GM18861 (cell line): Measurements from ENCODE around the gene RBMS3.
"Not testable (repeated sequence)": the region's sequence is repeated elsewhere in the genome, so short reads cannot be mapped to it uniquely, and the experiment has no call there.

Experiments used
- ATAC-seq: cut with Tn5 transposase; IDR thresholded peaks from one replicate; pipeline ENCODE4 v1.9.1; 2021; ENCODE audit not compliant: unreplicated experiment

RBMS3 gene

DNA sequence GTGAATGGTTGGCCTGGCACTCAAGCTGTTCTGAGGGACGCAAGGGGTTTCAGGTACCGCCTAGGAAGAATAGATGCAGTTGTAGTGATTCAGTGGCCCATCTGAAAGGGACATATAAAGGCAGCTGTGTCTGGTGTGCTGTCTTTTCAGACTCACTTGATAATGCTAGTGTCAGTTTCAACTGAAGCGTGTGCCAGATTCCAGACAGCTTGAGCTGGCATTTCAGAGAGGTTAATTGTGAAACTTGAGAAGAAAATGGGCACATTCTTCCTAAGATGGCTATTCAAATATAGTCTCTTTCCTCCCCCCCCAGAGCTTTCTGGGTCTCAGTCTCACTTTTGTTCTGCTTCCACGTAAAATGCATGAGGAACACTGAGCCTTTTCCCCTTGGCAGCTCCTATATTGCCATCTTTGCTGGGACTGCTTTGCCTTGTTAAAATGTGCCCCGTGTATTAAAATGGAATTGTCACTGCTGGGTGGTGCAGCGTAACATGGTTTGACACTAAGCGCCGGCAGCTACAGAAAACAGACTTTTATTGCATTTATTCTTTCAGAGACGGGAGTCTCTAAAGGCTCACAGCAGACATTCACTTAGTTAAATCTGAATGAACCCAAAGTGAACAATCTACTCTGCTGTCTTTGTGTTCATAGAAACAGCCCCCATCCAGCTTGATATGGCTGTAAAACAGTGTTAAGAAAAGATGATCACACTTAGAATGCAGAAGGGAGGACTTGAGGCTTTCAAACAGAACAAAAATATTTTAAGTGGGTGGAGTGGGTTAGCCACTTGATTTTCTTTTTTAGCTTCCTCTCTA is 478.7 kb downstream of the RBMS3 start:
- no peak for ATAC-seq

DNA sequence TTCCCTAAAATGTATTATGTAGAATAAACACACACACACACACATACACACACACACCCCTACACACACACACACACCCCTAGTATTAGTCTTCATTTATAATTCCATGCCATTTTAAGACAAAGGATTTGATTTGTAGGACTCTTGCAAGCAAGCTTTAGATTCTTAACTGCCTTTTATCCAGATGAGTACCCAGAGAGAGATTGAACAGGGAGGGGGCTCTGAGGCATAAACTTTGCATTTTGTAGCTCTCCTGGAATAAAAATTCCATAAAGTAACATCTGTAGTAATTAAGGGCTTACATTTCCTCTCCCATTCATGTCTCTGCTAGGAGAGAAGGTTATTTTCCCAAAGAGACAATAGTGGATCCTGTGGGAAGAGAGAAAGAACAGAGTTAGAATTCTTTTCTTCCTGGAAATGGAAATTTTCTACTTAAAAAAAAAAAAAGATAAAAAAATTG is 479.4 kb downstream of the RBMS3 start:
- ATAC-seq, result no peak

DNA sequence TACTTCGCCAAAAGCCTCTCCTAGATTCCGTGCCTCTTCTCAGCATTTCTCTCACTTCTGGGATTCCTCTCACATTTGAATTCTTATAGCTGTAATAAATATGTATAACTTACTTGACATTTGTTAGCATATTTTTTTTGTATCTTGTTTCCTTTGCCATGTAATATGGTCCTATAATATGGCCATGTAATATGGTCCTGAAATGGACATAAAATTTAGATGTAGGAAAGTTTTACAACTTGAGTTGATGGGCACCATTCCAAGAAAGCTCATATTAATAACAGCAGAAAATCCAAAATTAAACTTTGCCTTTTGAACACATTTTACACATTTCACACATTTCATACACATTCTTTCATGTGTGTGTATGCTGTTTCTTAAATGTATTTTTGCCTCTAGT is 480.6 kb downstream of the RBMS3 start:
- no peak for ATAC-seq

DNA sequence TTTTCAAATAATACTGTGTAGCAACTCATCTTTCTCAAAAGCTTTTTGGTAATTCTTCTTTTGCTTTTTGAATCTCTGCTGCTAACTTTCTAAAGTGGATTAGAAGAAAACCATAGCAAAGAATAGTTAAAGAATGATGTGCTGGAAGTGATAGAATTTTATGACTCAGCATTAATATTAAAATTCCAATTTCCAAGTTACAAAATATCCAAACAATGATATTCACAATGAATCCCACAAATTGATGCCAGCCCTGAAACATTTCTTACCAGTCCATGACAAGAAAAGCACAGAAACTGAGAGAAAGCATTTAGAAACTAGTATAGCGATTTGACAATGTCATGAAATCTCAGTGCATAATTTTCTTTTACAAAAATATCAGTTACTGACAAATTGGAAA is 482.2 kb downstream of the RBMS3 start:
- ATAC-seq, result no peak

DNA sequence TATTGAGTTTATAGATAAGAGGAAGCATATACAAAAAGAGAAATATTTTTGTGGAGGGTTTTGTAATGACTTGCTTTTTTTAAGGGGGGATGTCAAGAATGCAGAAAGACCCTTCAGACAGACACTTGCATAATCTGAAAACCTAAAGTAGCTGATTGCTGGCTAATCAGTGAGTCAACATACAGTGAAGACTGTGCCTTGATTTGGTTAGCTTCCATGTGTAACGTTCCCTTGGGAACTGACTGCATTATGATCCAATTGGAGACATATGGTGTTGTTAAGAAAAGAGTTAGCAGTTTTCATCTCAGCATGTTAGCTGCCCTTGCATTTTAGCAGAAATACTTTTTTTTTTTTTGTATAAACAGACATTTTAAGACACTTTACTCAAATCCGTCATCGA is 483.2 kb downstream of the RBMS3 start:
- no peak for ATAC-seq

DNA sequence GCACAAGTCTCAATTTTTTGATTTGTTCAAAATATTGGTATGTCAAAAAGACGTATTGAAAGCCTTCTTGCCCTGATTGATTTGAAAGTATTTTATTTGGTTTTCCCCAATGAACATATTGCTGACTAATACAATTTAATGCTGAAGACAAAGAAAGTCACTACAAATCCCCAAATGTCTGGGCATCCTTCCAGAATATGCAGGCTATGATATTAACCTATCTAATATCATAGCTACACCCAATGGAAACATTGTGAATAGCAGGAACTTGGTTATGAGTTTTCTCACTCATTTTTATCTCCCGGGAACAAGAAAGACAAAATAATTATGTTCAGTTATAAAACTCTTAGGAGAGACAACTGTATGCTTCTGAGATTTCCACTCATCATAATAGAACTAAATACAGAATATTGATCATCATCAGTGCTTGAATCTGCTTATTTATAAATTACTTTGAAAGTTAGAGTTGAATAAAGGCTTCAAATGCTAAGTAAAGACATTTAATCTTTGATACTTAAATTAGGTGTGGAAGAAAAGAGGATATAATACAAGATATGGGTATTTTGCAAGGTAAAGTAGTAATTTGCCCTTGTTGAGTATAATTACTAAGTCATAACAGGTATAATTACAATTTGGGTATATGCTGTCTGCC is 483.9 kb downstream of the RBMS3 start:
- ATAC-seq, result no peak

DNA sequence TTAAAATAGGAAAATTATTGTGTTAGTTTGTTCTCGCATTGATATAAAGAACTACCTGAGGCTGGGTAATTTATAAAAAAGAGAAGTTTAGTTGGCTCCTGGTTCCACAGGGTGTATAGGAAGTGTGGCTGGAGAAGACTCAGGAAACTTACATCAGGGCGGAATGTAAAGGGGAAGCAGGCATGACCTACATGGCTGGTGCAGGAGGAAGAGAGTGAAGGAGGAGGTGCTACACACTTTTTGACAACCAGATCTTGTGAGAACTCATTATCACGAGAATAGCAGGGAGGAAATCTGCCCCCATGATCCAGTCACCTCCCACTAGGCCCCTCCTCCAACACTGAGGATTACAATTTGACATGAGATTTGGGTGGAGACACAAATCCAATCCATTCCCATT is 490.7 kb downstream of the RBMS3 start:
- no peak for ATAC-seq

DNA sequence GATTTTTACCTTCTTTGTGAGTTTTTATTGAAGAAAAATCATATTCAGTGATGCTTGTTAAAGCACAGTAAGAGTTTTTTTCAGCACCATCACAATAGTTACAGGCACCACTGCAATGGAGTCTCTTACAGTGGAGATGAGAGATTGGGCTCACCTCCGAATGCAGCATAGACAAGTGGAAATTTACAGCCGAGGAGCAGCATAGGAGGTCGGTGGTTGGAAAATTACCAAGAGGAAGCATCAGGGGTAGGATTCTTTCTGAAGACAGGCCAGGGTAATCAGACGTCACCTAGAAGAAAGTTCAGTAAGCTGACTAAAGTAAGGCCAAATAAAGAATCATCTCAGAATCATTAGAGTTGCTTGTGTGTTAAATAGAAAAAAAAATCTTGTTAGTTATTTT is 491.6 kb downstream of the RBMS3 start:
- ATAC-seq, result no peak

DNA sequence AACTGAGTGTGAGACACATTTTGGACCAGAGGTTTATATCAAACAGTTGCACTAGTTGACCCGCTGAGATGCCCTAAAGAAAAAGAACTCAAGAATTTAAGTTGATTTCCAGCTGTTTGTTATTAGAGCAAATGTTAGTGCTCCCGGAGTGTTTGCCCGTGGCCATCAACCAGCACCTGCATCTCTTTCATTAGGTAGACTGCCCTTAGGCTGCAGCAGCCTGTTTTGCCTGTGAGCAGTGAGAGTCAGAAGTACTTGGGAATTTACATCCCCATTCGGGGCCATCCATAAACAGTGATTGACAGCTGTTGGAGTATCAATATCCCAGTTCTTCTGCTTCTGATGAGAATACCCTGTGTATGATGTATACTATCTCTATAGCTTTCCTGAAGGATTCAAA is 492.6 kb downstream of the RBMS3 start:
- no peak for ATAC-seq

DNA sequence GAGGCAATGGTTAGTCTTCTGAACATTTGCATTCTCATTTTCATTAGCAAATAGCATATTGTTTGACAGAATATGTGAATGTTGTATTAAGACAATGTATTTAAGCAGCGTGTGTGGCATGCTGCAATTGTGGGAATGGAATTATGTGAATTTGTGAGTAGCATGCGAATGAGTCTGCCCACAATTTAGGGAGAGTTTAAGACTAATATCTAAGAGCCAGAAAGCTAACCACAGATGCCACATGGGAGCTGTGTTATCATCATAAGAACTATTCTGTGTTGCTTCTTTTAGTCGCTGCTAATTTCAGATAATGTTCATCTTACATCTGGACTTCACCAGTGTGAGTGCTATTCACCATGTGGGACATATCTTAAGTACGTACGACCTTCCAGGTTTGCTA is 494.5 kb downstream of the RBMS3 start:
- no peak for ATAC-seq

DNA sequence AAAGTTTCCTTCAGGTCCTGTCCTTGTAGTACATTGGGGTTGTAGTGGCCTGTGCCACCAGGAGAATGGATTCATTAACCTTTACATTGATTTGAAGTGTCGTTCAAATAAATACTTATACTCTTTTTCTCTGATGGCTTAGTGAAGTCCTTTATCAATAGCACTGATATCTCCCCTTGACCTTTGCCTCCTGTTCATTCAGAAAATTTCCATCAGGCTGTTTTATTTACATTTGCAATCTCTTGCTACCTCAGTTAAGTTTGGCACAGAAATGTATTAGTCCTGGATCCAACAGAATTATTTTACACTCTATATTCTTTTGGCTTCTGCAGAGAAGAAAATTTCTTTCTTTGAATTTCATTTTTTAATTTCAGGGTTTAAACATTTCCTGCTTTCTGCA is 497.0 kb downstream of the RBMS3 start:
- no peak for ATAC-seq

DNA sequence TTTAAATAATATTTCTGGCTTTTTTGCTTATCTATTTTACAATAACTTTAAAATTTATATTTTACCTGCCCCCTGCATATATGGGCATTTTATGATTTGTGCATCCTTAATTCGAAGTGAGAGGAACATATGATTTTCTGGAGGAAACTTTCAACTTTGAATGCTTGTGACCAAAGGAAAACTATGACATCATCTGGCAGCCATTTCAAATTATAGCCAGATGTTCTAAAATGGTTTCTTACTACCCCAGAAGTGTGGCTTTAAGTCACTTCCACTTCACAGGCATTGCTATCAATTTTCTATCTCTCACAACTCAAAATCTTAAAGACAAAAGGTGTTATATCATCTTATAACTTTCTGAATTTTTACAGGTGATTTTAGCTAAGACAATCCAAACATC is 508.8 kb downstream of the RBMS3 start:
- ATAC-seq, result no peak

DNA sequence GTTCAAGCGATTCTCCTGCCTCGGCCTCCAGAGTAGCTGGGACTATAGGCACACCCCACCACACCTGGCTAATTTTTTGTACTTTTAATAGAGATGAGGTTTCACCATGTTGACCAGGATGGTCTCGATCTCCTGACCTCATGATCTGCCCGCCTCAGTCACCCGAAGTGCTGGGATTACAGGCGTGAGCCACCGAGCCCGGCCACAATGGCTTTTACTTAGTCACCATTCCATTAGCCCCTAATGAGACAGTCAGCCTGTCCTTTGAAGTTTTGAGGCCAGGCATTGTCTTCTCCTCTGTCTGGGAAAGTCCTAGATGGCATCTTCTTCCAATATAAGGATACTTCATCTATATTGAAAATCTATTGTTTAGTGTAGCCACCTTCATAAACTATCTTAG is 515.9 kb downstream of the RBMS3 start:
- ATAC-seq, result no peak

DNA sequence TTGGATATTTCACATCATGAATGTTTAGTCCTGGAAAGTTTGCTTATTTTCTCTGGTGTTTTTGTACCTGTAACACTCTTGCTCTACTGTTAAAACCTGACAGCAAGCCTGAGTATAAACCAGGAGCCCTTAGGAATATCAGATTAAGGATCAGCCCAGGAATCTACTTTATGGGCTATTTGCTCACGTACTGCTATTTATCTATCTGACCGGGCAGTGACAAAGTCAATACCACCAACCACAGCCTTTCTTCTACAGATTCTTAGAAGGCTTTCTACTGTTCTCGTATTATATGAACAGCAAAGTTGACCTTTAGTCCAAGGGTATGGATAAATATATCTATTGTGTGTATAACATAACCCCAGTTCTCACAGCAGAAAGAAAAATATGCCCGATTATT is 521.2 kb downstream of the RBMS3 start:
- no peak for ATAC-seq

DNA sequence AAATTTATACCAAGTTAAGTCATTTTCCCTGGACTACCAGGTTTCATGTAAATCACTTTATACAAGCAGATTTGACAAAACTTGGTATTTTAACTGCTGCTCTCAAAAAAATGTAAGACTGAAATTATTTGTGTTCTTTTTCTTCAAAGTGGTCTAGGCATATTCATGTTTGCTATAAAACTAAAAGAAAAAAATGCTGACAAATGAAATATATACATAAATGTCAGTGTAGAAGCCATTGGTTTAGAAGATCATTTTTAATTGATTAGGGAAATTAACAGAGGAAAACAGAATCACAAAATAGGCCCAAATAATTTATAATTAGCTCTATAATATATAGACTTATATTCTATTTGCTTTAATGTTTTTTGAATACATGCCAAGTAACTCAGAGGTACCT is 523.2 kb downstream of the RBMS3 start:
- ATAC-seq, result no peak

DNA sequence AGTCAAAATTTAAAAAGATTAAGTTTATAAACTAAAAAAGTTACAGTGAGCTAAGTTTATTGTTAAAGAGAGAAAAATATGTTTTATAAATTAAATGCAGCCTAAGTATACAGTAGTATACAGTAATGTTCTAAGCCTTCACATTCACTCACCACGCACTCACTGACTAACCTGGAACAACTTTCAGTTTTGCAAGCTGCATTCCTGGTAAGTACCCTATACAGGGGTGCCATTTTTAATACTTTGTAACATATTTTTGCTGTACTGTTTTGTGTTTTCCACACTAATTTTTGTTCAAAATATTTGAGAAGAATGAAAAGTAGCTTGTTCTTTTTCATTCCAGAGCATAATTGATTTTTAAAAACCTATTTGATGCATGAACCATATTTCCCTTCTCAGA is 524.9 kb downstream of the RBMS3 start:
- no peak for ATAC-seq

DNA sequence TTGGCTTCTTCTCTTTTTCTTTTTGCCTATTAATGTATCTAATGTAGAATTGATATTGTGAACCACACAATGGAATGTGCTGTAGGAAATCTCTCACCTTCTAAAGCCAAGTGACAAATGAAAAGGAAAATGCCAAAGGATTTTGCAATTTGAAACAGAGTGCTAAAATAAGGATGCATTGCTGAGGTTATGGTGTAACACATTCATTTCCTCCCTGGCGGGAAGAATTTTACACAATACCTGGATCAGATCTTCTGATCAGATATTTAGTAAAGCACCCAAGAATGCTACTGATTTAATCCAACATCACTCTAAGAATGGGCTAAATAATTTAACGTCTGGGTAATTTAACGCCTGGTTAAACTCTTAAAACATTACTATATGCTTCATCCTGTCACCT is 527.5 kb downstream of the RBMS3 start:
- not testable (repeated sequence) for ATAC-seq

DNA sequence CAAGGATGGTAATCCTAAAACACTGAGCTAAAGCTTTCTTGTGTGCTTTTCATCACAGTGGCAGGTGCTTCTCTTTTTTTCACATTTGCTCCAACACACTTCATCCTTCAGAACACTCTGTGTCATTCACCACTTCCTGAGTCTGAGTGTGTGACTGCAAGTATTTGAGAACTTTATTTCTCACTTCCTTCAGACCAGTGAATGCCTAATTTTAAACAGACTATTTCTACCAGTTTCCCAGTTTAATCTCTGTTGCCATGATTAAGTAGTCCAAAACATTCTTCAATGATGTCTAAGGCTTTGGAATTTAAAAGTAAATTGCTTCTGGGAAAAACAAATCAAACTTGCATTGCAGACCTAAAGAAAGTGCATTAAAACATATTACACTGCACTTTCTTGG is 541.2 kb downstream of the RBMS3 start:
- no peak for ATAC-seq

DNA sequence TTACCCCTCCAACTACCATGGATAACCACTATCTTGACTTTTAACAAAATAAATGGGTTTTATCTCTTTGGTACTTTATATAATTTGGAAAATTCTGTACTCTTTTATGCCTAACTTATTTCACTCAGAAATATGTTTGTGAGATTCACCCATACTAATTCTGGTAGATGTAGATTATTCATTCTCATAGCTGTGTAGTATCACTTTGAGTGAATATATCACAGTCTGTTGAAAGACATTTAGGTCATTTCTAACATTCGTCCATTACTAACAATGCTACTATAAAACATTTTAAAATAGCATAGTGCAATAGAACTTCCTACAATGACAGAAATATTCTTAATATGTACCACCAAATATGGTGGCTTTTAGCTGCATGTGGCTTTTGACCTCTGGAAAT is 542.4 kb downstream of the RBMS3 start:
- ATAC-seq, result no peak

DNA sequence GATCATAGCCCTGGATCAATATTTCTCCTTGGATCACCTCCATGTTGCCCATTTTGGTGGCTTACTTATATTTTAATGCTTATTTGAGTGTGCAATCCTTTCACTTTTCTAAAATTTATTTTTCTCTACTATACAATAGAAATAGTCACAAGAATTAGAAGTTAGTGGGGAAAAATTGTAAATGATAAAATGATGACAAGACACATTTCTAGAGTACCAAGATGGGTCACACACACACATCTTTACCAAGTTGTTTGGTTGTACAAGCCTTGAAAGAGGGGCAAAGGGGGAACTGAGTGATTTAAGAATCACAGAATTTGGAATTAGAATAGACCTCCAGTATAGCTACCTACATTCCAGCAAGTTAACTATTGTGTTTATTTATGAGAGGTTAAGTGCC is 545.8 kb downstream of the RBMS3 start:
- ATAC-seq, result no peak

DNA sequence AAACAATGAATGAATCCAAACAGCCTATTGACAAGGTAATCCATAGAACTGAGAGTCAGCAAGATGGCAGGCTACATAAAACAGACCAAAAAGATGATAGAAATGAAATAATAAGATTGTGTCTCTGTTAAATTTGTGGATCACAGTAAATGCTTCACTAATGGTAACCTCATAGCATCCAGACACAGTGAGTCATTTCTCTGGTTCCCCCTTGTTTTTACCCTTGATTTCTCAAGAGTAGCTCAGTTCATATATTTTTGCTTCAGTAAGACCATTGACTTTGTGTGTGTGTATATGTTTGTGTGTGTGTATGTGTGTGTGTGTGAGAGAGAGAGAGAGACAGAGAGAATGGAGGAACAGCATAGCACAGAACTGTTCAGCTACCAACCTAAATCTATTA is 546.9 kb downstream of the RBMS3 start:
- ATAC-seq, result no peak

DNA sequence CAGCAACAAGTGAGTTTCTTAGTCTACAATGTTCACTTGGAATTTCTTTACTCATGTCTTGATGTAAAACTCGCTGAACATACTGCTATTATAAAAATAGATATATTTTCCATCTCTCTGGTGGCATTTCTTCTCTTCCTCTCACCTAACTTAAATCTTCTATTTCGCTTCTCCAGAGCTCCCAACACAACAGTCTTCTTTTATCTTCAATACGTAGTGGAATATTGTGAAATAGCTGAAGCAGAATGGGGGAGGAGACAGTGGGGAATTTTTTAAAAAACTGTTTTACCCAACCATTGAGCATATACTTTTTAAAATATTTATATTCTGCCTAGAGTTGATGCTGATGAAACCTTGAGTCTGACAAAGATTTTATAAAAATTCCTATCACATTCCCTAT is 548.5 kb downstream of the RBMS3 start:
- ATAC-seq, result no peak

DNA sequence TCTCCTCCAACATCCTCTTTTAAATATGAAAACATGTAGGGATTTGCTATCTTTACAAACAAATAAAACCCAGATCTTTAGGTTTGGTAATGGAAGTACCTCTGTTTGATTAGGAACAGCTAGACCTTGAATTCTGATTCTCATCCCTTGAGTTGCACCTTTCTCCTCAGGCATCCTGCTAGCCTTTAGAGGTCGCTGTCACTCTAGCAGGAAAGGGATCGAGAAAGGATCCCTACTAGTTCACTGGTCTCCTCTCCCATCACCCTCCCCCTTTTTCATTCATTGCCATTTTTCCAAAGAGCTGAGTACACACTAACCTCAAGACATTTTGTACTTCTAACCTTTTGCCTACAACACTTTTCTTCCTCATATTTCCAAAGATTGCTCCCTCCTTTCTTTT is 569.8 kb downstream of the RBMS3 start:
- ATAC-seq, result no peak
